ENCODE results near the gene IER2. TPM values are rescaled to one million over a fixed set of nuclear protein-coding genes. Genes with fewer than 3 reads are reported as not detected.

The IER2 gene
- total RNA-seq, 1 donor from 2014 or later: 152 TPM

DNA sequence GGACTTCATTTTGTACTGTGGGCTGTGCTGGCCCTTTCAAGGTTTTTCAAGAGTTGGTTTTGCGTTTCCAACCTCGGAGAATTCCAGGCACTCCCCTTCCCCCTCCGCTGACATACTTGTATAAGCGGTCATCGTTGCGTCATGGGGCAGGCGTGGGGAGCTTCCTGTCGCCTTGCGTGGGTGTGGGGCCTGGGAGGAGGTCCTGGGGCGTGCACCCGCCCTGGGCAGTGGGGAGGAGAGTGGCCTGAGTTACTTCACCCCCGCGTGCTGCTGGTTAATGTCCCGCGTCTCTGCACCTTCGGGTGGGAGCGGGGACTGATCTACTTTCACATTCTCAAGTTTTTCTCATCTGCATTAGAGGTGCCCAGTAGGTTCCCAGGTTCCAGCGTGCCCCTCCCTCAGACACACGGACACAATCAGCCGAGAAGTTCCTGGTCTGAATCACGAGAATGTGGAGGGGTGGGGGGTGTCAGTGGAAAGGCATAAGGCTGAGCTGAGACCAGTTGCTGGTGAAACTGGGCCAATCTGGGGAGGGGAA is 4.1 kb downstream of the IER2 start:
- Histone ChIP-seq H3K27me3 (no peaks in the 10 kb centered on the region), H3K4me1 (peaks cover 24% of the 10 kb centered on the region), H3K9me3 (no peaks in the 10 kb centered on the region), H3K27ac (peak overlapping the region; percentile 98), H3K36me3 (no peaks in the 10 kb centered on the region), H3K4me3 (peak overlapping the region; percentile 82 to 84)
- intact Hi-C loops (cut with DNase I): loop anchor here (5.0 to 10.0 kb wide), 2 partner anchors 52 to 690 kb away; partner anchors contain the start of gene LYL1
- DNase-seq (ENCODE audit: extremely low spot score in 2 of 2): peak in 1 of 2 donors; percentile 99
- TF ChIP-seq POLR2AphosphoS5 (IDR thresholded peaks at IDR 0.05; ENCODE audit: insufficient read depth in 1 of 2, low read depth in 1 of 2) (peak; percentile 91 to 97), POLR2A (IDR thresholded peaks at IDR 0.05) (peak in 1 of 2 donors; percentile 93), CTCF (IDR thresholded peaks at IDR 0.05) (no peak)

GRCh38 chr19:13154911-13155471 is 4.8 kb downstream of the IER2 start:
- H3K27me3 ChIP-seq: no peaks in the 10 kb centered on the region

GRCh38 chr19:13155472-13156359 is 5.5 kb downstream of the IER2 start:
- no peaks in the 10 kb centered on the region for H3K9me3 ChIP-seq
- peak in 1 of 2 donors; percentile 51 for TF ChIP-seq POLR2AphosphoS5 (IDR thresholded peaks at IDR 0.05; ENCODE audit: insufficient read depth in 1 of 2, low read depth in 1 of 2)
- TF ChIP-seq CTCF (IDR thresholded peaks at IDR 0.05): no peak
- peak in 1 of 2 donors; percentile 20 for TF ChIP-seq POLR2A (IDR thresholded peaks at IDR 0.05)
- peak overlapping the region; percentile 82 to 84 for H3K4me3 ChIP-seq
- no peaks in the 10 kb centered on the region for H3K36me3 ChIP-seq
- H3K27ac ChIP-seq: peak overlapping the region; percentile 98
- peaks cover 20% of the 10 kb centered on the region for H3K4me1 ChIP-seq
- no peaks in the 10 kb centered on the region for H3K27me3 ChIP-seq
- DNase-seq (ENCODE audit: extremely low spot score in 2 of 2): peak in 1 of 2 donors; percentile 92
- intact Hi-C loops (cut with DNase I): loop anchor here (10.0 kb wide), 1 partner anchor 689 kb away; no protein-coding TSS in a partner anchor

More at GRCh38 chr19:13154911-13155471, 4.8 kb downstream of the IER2 start:
- Histone ChIP-seq H3K27ac (peak overlapping the region; percentile 98), H3K36me3 (no peaks in the 10 kb centered on the region), H3K4me1 (peaks cover 20% of the 10 kb centered on the region), H3K9me3 (no peaks in the 10 kb centered on the region), H3K4me3 (peak overlapping the region; percentile 82 to 84)
- intact Hi-C loops (cut with DNase I): loop anchor here (5.0 to 10.0 kb wide), 2 partner anchors 53 to 690 kb away; partner anchors contain the start of gene LYL1
- peak in 1 of 2 donors; percentile 26 for TF ChIP-seq POLR2AphosphoS5 (IDR thresholded peaks at IDR 0.05; ENCODE audit: insufficient read depth in 1 of 2, low read depth in 1 of 2)
- no peak for TF ChIP-seq POLR2A (IDR thresholded peaks at IDR 0.05)
- DNase-seq (ENCODE audit: extremely low spot score in 2 of 2): peak in 1 of 2 donors; percentile 92

- Histone ChIP-seq H3K36me3 (no peaks in the 10 kb centered on the region), H3K4me1 (peaks cover 46% of the 10 kb centered on the region), H3K4me3 (no peak overlapping the region), H3K9me3 (no peaks in the 10 kb centered on the region), H3K27me3 (no peaks in the 10 kb centered on the region), H3K27ac (no peak overlapping the region)
- no peak for DNase-seq (ENCODE audit: extremely low spot score in 2 of 2)
- intact Hi-C loops (cut with DNase I): loop anchor here (10.0 kb wide), 1 partner anchor 685 kb away; no protein-coding TSS in a partner anchor
- TF ChIP-seq CTCF (IDR thresholded peaks at IDR 0.05) (no peak), POLR2AphosphoS5 (IDR thresholded peaks at IDR 0.05; ENCODE audit: insufficient read depth in 1 of 2, low read depth in 1 of 2) (no peak), POLR2A (IDR thresholded peaks at IDR 0.05) (no peak)
These were observed 9.5 kb downstream of the IER2 start for GRCh38 chr19:13159713-13160112.

- H3K27me3 ChIP-seq: no peaks in the 10 kb centered on the region
- TF ChIP-seq CTCF (IDR thresholded peaks at IDR 0.05): no peak
- peaks cover 46% of the 10 kb centered on the region for H3K4me1 ChIP-seq
- DNase-seq (ENCODE audit: extremely low spot score in 2 of 2): no peak
- no peaks in the 10 kb centered on the region for H3K9me3 ChIP-seq
- intact Hi-C loops (cut with DNase I): no loop called here
- H3K27ac ChIP-seq: no peak overlapping the region
- H3K4me3 ChIP-seq: no peak overlapping the region
- no peaks in the 10 kb centered on the region for H3K36me3 ChIP-seq
These were observed 10.3 kb downstream of the IER2 start for GRCh38 chr19:13160557-13160956.

Measured in vagina (tissue), 2 donors.